Measurements from ENCODE around the gene MAP4K4.

Gene MAP4K4

DNA sequence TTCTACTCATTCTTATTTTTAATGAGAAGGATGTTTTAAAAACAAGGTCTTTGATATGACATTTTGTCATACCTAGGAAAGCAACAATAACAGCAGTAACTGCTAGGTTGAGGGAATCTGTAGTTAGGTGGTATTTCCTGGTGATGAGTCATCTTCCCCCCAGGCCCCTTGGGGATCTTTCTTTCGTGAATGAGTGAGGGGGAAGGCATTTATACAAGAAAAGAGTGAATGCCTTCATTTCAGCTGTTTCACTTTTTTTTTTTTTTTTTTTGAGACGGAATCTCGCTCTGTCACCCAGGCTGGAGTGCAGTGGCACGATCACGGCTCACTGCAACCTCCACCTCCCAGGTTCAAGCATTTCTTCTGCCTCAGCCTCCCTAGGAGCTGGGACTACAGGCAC is 108.6 kb downstream of the MAP4K4 start:
- TF ChIP-seq, protein P1, sequence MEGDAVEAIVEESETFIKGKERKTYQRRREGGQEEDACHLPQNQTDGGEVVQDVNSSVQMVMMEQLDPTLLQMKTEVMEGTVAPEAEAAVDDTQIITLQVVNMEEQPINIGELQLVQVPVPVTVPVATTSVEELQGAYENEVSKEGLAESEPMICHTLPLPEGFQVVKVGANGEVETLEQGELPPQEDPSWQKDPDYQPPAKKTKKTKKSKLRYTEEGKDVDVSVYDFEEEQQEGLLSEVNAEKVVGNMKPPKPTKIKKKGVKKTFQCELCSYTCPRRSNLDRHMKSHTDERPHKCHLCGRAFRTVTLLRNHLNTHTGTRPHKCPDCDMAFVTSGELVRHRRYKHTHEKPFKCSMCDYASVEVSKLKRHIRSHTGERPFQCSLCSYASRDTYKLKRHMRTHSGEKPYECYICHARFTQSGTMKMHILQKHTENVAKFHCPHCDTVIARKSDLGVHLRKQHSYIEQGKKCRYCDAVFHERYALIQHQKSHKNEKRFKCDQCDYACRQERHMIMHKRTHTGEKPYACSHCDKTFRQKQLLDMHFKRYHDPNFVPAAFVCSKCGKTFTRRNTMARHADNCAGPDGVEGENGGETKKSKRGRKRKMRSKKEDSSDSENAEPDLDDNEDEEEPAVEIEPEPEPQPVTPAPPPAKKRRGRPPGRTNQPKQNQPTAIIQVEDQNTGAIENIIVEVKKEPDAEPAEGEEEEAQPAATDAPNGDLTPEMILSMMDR (IDR thresholded peaks at IDR 0.05; ENCODE audit: extremely low read depth, missing control alignments) = no peak
- no peak for DNase-seq (ENCODE audit: low spot score)

DNA sequence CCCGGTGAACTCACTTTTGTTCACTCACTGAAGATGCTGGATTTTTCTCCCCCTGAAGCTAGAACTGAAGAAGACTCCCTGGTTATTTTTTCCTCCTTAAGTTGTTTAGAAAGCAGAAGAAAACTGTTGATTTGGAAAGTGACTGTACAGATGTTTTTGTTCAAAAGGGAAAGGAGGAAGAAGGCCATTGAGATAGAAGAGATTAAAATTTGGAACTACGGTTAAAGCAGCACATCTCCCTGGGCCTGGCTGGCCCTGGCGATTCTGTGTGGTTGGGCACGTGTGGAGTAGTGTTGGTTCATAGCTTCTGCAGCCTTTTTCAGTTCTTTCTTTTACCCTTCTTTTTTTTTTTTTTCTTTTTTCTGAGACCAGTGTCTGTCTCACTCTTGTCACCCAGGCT is 109.2 kb downstream of the MAP4K4 start:
- no peak for DNase-seq (ENCODE audit: low spot score)
- TF ChIP-seq, protein P1 (IDR thresholded peaks at IDR 0.05; ENCODE audit: extremely low read depth, missing control alignments) = no peak

DNA sequence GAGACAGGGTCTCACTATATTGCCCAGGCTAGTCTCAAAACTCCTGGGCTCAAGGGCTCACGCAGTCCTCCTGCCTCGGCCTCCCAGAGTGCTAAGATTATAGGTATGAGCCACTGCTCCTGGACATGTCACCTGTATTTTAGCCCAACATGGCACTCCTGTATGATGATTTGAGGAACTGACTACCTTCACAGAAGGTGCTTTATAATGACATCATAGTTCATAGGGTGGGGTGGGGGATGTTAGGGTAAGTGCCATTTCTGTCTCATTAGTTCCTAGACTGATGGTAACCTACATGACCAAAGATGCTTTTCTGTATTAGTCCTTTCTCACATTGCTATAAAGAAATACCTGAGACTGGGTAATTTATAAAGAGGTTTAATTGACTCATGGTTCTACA is 109.7 kb downstream of the MAP4K4 start:
- no peak for DNase-seq (ENCODE audit: low spot score)

DNA sequence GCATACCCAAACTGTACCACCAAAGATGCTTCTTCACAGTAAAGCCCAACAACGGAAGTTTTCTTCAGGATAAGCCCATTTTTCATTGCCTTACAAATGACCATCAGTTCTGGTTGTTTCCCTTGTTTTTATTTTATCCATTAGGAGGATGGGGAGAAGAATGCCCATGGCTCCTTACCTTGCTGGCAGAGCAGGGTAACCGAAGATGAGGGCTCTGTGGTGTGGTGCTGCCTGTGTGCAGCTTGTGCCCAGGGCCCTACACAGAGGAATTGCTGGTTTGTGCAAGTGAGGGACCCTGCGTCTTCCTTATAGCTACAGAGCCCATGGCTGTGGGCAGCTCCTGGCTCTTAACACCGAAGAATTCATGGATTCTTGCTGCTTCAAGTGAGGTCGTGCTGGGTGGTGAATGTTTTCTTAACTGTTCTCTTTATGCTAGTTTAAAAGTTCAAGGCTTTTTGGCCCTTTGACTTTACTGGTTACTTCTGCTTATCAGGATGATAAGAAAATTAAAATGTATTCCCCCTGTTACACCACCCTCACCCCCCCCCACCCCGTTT is 110.6 kb downstream of the MAP4K4 start:
- DNase-seq (ENCODE audit: low spot score) = no peak
- TF ChIP-seq, protein P1 (IDR thresholded peaks at IDR 0.05; ENCODE audit: extremely low read depth, missing control alignments) = no peak

More for the DNA sequence above, 109.7 kb downstream of the MAP4K4 start:
- TF ChIP-seq, protein P1 (IDR thresholded peaks at IDR 0.05; ENCODE audit: extremely low read depth, missing control alignments) = no peak

DNA sequence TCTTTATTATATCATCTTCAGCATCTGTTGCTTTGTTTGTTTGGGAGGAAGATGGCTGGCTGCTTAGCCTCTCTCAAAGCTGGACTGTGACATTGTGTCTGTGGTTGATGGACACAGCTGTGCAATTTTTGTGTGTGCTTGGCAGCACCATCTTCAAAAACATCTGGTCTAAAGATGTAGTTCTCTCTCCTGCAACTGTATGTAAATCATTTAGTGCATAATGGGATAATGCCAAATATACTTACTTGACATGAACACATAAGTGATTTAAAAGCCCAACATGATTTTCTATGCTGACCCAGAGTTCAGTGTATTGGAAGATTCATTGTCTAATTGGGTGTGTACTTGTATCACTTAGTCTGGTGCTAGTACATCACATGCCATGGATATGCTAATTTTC is 112.2 kb downstream of the MAP4K4 start:
- DNase-seq (ENCODE audit: low spot score) = no peak
- TF ChIP-seq, protein P1 (IDR thresholded peaks at IDR 0.05; ENCODE audit: extremely low read depth, missing control alignments) = no peak

DNA sequence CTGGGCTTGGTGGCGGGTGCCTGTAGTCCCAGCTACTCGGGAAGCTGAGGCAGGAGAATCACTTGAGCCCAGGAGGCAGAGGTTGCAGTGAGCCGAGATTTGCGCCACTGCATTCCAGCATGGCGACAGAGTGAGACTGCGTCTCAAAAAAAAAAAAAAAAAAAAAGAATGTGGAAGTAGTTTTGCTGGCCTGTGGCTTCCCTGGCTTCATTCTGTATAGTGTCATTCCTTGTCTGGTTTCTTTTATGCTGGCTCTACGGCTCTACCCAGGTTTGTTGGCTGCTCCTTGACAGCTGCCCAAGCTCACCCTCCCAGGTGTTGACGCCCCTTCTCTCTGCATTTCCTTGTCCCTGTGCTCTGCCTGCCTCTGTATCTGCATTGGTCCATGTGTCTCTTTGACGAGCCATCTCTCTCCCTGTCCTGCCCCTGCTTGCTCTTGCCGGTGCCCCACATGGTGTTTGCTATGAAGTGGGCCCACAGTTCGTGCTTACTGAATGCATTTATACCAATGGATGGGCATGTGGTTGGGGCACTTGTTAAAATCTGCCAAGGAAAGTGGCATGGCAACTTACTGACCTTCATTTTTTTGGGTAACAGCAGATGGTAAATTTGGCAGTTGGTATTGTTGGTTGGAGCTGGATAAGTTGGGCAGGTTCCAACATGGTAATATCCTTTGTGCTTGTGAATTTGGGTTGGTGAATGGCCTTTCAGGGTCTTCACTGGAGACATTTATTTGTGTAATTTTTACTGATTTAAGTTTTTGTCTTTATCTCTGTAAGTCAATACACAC is 113.9 kb downstream of the MAP4K4 start:
- TF ChIP-seq, protein P1 (IDR thresholded peaks at IDR 0.05; ENCODE audit: extremely low read depth, missing control alignments) = no peak
- no peak for DNase-seq (ENCODE audit: low spot score)

DNA sequence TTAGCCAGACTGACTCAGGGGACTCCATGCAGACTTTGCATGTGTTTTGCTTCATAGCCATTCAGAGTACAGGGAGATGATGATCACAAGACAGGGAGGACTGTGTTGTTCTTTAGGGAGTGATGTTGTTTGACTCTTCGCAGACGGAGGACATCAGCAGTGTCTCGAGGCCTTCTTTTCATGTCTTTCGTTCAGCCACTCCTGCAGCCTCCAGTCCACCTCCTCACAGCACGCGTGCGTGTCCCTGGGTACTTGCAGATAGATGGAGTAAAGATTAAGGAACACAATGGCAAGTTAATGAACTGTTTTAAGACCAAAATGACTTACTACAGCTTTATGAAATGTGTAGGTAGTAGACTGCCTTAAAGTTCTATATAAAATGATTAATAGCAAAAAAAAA is 114.7 kb downstream of the MAP4K4 start:
- TF ChIP-seq, protein P1 (IDR thresholded peaks at IDR 0.05; ENCODE audit: extremely low read depth, missing control alignments) = no peak
- no peak for DNase-seq (ENCODE audit: low spot score)
